Skin epidermis (tissue), 12 donors: ENCODE data around the gene HNRNPL.
"Not testable (repeated sequence)": the region's sequence is repeated elsewhere in the genome, so short reads cannot be mapped to it uniquely, and the experiment has no call there.

Experiments
- H3K27ac ChIP-seq, 21 experiments: fragments of 200-600 bp; sonication (generic) in 11 of 21; one replicate each; pipeline ENCODE4 v1.5.0; 2020; ENCODE audit warnings: mild to moderate bottlenecking in 3 of 21, inconsistent platforms in 2 of 21, moderate library complexity in 2 of 21
- H3K4me3 ChIP-seq, 7 experiments: fragments of 200-600 bp; sonication (generic) in 2 of 7; one replicate each; pipeline ENCODE4 v1.5.0; 2020; ENCODE audit warnings: inconsistent platforms in 2 of 7, mild to moderate bottlenecking in 2 of 7, moderate library complexity in 1 of 7

HNRNPL gene

DNA sequence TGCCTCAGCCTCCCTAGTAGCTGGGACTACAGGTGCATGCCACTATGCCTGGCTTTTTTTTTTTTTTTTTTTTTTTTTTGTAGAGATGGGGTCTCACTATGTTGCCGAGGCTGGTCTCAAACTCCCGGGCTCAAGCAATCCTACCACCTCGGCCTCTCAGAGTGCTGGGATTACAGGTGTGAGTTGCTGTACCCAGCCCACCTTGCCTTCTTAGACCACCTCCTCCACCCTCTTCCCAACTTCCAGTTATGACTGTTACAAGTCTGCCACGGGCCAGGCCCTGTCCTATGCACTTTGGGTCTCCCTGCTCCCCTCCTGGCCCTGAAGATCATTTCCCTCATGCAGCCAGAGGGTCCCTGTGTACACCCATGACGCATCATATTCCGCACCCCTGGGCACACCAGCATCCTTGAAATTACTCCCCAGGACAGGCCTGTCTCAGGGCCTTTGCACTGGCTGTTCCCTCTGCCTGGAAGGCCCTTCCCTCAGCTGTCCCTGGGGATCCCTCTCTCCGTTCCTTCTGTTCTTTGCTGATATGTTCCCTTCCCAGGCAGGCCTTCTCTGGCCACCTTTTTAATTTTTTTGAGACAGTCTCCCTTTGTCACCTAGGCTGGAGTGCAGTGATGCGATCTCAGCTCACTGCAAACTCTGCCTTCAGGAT lies 40.1 kb downstream of the HNRNPL start:
- H3K27ac ChIP-seq, result no peak overlapping the region
- no peak overlapping the region for H3K4me3 ChIP-seq

DNA sequence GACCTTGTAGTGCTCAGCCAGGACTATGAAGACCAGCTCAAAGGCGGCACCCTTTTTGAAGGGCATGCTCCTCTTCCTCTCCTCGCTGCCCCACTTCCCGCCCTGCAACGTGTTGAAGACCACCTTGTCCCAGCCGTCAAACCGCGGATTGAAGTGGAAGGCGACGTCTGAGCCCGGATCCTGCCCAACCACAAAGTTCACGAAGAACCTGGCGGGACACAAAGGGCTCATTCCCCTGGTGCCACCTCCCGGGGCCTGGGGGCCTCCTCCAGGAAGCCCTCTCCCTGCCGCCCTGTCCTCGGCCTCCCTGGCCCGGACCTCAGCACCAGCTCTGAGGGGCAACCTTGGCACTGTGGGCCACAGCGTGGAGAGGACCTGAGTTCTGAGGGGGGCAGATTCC lies 41.0 kb downstream of the HNRNPL start:
- H3K27ac ChIP-seq, result no peak overlapping the region
- H3K4me3 ChIP-seq, result no peak overlapping the region

DNA sequence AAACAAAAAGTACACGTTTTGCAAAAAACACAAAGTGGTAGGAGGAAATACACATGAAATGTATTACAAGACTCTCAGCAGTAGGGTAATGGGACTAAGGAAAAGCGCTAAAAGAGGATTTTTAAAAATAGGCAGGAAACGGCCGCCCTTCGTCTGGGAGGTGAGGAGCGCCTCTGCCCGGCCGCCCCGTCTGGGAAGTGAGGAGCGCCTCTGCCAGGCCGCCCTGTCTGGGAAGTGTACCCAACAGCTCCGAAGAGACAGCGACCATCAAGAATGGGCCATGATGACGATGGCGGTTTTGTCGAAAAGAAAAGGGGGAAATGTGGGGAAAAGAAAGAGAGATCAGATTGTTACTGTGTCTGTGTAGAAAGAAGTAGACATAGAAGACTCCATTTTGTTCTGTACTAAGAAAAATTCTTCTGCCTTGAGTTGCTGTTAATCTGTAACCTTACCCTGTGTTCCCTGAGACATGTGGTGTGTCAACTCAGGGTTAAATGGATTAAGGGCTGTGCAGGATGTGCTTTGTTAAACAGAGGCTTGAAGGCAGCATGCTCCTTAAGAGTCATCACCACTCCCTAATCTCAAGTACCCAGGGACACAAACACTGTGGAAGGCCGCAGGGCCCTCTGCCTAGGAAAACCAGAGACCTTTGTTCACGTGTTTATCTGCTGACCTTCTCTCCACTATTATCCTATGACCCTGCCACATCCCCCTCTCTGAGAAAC lies 42.2 kb downstream of the HNRNPL start:
- H3K27ac ChIP-seq, H3K4me3 ChIP-seq: not testable (repeated sequence)

DNA sequence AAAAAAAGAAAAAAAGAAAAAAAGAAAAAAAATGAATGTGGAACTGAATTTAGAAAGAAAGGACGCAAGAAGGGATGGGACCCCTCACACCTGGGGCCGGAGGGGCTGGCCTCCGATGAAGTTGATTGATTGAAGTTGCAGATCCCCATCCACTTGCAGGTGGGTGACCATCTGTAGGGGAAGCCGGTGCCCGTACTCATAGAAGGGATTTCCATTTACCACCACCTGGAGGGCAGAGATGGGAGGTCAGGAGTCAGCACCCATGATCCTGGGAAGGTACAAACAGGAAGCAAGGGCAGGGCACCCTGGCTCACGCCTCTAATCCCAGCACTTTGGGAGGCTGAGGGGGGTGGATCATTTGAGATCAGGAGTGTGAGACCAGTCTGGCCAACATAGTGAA lies 43.4 kb downstream of the HNRNPL start:
- Histone ChIP-seq H3K27ac (no peak overlapping the region), H3K4me3 (no peak overlapping the region)

DNA sequence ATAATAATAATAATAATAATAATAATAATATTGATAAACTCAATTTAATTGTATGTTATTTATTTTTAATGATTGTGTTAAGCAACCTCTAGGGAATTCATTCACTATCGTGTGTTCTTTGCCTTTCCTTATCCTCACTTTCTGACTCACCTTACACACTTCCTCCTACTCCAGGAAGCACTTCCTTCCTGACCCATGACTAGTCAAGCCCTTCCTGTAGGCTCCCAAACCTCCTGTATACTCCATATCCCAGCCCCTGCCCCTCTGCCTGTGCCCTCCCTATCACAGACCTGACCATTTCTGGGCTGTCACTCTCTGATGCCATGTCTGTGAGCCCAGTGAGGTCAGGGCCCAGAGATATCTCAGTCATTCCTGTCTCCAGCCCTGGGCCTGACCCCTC lies 44.6 kb downstream of the HNRNPL start:
- Histone ChIP-seq H3K4me3 (no peak overlapping the region), H3K27ac (peak overlapping the region in 1 of 21 experiments; percentile 5)

DNA sequence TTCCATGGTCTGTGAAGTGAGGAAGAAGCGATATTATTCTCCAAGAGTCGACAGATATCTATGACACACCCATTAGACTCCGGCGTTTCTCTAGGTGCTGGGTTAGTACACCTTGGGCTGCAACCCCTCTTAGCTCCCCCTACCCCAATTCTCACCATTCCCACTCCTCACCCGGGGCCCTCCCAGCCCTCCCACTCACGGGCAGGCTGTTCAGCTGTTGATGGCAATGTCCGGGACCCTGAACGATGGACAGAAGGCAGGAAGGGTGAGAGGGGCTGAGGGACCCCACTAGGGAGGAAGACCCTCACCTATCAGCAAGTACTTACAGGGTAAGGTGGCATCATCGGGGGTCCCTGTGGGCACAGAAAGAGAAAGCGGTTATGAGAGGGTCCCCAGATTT lies 46.2 kb downstream of the HNRNPL start:
- no peak overlapping the region for H3K4me3 ChIP-seq
- no peak overlapping the region for H3K27ac ChIP-seq

DNA sequence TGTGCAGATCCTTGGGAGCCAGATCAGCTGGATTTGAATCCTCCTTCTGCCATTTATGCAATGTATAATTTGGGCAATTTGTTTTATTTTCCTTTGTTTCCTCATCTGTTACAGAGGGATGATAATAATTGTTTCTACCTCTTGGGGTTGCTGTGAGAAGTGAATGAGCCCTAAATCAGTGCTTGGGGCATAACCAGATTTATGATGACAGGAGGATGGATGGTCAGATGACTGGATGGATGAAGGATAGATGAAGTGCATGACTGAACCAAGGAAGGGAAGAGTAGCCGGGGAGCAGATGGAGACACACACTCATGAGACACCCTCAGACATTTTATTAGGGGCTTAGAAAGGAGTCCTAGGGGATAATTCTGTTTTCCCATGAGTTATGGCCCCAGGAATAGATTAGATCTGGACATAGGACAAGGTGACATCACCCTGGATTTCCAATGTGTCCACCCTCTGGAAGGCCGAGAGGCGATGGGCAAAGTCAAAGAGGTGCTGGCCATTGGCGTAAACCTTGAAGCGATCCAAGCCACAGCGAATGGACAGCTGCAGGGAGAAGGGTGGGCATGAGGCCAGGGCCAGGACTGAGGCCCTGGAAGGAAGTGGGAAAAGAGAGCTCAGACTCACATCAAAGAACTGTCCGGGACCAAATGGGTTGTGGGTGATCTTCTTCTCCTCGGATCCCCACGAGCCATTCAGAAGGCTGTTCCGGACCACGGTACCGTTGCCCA lies 48.3 kb downstream of the HNRNPL start:
- H3K4me3 ChIP-seq, result no peak overlapping the region
- no peak overlapping the region for H3K27ac ChIP-seq

DNA sequence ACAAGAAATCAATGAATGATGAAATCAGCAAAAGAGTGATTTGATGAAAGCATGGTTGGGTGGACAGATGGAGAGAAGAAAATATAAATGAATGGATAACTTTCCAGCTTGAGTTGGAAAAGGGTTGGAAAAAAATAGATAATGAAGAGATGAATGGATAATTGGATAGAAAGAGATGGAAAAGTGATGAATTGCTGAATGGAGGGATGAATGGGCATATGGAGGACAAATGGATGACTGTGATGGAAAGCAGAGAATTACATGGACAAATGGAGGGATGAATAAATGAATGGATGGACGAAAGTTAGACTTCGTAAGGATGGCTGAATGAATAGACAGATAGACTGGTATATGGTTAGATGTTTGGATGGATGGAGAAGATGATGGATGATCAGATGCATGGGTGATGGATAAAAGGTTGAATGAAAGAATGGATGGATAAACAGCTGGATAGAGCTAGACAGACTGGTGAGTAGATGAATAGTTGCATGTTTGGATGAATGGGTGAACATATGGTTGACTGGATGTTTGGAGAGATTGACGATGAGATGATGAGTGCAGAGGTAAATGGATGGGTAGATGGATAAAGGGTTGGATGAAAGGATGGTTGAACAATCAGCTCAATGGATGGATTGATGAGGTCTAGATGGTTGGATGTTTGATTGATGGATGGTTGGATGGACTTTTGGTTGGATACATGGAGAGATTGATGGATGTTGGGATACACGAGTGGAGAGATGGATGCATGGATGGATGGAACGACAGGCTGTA lies 49.0 kb downstream of the HNRNPL start:
- Histone ChIP-seq H3K4me3 (no peak overlapping the region), H3K27ac (no peak overlapping the region)

DNA sequence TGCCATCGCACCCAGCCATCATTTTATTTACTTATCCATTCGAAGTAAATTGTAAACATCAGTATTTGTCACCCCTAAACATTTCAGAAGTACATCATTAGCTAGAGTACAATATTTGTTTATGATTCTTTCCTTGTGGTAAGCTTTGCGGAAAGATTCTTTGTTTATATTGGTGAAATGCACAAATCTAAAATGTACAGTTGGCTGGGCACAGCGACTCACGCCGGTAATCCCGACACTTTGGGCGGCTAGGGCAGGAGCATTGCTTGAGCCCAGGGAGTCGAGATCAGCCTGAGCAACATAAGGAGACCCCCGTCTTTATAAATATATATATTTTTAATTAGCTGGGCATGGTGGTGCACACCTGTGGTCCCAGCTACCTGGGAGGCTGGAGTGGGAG lies 50.7 kb downstream of the HNRNPL start:
- Histone ChIP-seq H3K4me3 (no peak overlapping the region), H3K27ac (peak overlapping the region in 5 of 21 experiments; percentile 9 to 66 (median 48))

DNA sequence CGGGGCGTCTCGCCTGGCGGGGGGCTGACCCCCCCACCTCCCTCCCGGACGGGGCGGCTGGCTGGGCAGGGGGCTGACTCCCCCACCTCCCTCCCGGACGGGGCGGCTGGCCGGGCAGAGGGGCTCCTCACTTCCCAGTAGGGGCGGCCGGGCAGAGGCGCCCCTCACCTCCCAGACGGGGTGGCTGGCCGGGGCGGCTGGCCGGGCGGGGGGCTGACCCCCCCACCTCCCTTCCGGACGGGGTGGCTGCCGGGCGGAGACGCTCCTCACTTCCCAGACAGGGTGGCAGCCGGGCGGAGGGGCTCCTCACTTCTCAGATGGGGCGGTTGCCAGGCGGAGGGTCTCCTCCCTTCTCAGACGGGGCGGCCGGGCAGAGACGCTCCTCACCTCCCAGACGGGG lies 52.0 kb downstream of the HNRNPL start:
- peak overlapping the region in 4 of 21 experiments; percentile 44 to 57 (median 54) for H3K27ac ChIP-seq
- H3K4me3 ChIP-seq, result peak overlapping the region in 2 of 7 experiments; percentile 17 to 26

DNA sequence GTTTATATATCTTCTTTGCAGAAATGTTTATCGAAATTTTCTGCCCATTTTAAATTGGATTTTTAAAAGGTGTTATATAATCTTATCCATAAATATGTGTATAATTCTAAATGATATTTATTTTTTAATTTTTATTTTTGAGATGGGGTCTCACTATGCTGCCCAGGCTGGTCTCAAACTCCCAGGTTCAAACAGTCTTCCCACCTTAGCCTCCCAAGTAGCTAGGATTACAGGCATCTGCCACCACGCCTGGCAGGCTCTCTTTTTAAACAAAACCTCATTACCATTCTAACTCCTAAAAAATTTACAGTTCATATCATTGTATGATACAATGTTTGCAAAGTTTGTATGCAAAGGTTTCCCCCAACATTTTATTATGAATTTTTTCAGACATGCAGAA lies 53.6 kb downstream of the HNRNPL start:
- Histone ChIP-seq H3K27ac (no peak overlapping the region), H3K4me3 (no peak overlapping the region)

DNA sequence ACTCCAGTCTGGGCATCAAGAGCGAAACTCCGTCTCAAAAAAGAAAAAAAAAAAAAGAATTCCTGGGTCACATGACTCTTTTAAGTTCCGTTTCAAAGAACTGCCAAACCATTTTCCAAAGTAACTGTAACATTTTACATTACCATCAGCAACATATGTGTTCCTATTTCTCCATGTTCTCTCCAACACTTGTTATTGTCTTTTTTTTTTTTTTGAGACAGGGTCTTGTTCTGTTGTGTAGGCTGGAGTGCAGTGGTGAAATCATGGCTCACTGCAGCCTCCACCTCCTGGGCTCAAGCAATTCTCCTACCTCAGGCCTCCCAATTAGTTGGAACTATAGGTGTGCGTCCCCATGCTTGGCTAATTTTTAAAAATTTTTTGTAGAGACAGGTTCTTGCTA lies 54.2 kb downstream of the HNRNPL start:
- H3K4me3 ChIP-seq, result no peak overlapping the region
- H3K27ac ChIP-seq, result no peak overlapping the region

DNA sequence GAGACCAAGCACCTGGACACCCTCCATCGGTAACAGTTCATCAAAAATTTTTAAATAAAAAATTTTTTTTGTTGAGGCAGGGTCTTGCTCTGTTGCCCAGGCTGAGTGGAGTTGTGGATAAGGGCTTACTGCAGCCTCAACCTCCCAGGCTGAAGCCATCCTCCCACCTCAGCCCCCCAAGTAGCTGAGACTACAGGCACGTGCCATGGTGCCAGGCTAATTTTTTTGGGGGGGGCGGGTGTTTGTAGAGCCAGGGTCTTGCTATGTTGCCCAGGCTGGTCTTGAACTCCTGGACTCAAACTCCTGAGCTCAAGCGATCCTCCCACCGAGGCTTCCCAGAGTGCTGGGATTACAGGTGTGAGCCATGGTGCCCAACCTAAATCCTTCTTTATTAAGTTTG lies 56.1 kb downstream of the HNRNPL start:
- Histone ChIP-seq H3K4me3 (no peak overlapping the region), H3K27ac (peak overlapping the region in 8 of 21 experiments; percentile 3 to 90 (median 64))

DNA sequence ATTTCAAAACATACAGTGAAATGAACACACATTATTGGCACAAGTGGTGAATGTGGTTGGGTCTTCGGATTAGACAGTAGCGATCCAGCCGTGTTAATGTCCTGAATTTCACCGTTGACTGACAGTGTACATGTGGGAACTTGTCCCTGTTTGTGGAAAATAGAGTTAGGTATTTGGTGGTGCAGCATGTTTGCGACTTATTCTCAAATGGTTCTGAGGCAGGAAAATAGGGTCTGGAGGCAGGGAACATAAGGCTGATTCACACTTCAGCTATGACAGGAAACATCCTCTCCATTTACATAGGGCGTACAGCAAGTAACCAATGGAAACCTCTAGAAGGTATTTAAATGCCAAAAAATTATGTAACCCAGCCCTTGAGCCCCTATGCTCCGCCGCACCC lies 56.6 kb downstream of the HNRNPL start:
- H3K27ac ChIP-seq, result peak overlapping the region in 16 of 21 experiments; percentile 56 to 90 (median 84)
- no peak overlapping the region for H3K4me3 ChIP-seq

DNA sequence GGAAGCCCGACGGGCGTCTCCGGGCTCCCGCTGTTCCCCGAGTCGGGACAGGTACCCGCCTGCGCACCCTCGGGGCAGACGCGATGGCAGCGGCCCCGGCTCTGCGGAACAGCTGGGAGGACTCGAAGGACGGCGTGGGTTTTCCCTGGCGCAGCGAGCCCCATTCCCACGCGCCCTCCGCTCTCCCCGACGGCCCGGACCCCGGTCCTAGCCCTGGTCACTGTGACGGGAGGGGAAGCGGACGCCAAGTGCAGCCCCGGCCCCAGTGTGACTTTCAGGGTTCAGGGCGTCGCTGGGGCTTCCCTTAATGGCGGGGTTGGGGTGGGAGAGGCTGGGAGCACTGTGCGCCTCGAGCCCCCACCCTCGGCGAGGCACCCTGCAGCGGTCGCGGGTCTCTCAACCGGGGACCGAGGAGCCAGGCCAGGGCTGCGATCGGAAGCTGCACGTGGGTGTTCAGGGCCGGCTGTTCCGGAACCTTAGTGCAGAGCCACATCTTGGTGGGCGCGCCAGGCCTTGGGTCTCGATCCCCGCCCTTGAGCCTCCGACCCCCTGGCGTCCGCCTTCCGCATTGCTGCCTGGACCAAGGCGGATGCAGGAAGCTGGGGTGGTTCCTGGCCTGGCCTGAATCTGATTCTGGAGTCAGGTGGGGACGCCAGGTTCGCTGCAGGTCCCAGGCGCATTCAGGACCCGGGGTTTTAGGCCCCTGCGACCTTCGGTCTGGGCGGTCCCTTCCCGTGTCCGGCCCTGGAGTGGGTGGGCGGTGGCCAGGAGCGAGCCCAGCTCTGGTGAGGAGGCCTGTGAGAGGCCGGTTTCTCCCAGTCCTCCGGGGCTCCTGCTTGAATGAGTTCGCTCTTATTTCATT lies 57.3 kb downstream of the HNRNPL start:
- H3K4me3 ChIP-seq, result peak overlapping the region; percentile 17 to 34 (median 26)
- H3K27ac ChIP-seq, result peak overlapping the region; percentile 13 to 90 (median 82)

DNA sequence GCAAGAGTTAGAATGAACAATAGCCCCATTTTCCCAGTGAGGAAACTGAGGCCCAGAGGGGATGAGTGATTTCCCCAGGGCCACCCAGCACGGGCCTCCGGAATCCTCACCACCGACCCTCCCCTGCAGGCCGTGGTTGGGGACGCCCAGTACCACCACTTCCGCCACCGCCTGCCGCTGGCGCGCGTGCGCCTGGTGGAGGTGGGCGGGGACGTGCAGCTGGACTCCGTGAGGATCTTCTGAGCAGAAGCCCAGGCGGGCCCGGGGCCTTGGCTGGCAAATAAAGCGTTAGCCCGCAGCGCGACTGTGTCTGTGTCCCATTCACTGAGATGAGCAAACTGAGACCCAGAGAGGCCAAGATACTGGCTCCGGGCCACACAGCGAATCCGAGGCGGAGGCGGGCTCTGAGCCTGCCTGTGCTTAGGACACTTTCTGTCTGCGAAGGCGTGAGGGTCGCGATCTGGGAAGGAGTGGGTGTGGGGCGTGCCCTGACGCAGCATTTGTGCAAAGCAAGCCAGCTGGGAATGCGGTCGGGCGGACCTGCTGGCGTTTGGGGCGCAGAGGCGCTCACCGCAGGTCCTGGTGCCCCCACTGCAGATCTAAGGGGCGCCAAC lies 58.2 kb downstream of the HNRNPL start:
- Histone ChIP-seq H3K27ac (peak overlapping the region in 3 of 21 experiments; percentile 62 to 75 (median 71)), H3K4me3 (peak overlapping the region in 3 of 7 experiments; percentile 10 to 25 (median 22))

DNA sequence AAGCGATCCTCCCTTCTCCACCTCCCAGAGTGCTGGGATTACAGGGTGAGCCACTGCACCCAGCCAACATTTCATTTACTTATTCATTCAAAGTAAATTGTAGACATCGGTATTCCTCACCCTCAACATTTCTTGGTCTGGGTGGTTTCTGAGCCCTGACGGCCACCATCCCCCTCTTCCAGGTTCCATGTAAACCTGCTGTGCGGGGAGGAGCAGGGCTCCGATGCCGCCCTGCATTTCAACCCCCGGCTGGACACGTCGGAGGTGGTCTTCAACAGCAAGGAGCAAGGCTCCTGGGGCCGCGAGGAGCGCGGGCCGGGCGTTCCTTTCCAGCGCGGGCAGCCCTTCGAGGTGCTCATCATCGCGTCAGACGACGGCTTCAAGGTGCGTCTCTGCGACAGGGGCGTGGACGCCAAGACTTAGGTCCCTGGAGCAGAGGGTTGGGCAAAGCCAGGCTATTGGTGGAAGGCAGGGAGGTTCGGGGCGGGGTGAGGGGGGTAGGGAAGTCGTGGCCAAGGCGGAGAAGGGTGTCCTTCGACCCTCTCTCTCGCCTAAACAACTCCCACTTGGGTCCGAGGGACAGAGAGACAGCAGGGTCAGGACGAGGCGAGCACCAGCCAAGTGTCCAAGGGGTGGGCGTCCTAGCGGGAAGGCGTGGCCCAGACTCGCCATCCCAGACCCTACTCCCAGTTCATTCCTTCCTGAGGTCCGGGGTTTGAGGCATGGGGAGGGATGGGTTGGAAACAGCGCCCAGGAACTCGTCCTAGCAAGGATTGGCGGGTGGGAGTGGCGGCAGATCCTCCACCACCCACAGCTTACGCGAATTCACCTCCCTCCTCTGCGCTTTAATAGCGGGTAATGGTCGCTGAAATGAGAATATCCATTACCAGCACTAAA lies 59.0 kb downstream of the HNRNPL start:
- H3K27ac ChIP-seq, result peak overlapping the region in 17 of 21 experiments; percentile 31 to 82 (median 67)
- H3K4me3 ChIP-seq, result peak overlapping the region in 4 of 7 experiments; percentile 15 to 34 (median 22)
